ENCODE data around the gene TBC1D2B.

DNA sequence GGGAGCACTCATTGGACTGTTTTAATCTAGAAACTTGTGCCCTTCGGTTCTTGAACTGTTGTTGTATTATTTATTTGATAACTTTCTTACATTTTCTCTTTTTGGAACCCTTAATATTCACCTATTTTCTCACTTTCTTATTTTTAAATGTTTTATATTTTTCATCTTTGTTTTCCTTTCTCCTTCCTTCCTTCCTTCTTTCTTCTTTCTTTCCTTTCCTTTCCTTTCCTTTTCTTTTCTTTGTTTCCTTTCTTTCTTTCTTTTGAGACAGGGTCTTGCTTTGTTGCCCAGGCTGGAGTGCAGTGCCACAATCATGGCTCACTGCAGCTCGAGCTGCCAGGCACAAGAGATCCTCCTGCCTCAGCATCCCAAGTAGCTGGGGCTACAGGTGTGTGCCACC, 108.5 kb downstream of the TBC1D2B start:
- TF ChIP-seq CTCF (optimal IDR thresholded peaks at IDR 0.05 in 1 of 3, IDR thresholded peaks at IDR 0.05 in 1 of 3, conservative IDR thresholded peaks at IDR 0.05 in 1 of 3; ENCODE audit: extremely low read depth in 1 of 3, insufficient read depth in 2 of 3, low read length in 3 of 3): no peak
- no peak for TF ChIP-seq EZH2 (IDR thresholded peaks at IDR 0.05; ENCODE audit: low read length)

Measured in keratinocyte (primary cell).